Activated T-cell treated with anti-CD3 and anti-CD28 coated beads, Interleukin-2, amount 50 U/mL, for 4 hours (primary cell): Measurements from ENCODE around the gene DPYSL4. TPM values are rescaled to one million over a fixed set of nuclear protein-coding genes. Genes with fewer than 3 reads are reported as not detected.

Experiments used
- ATAC-seq, 2 donors: fragments of 200-7000 bp; cut with Tn5 transposase; one replicate each; pipeline ENCODE4 v1.10.0; 2021
- DNase-seq: peaks from one replicate; pipeline ENCODE4 v3.0.0-alpha.2; 2020
- H3K27me3 Mint-ChIP-seq: one replicate; pipeline ENCODE4 v1.8.0; 2021; ENCODE audit warnings: low read depth, mixed read lengths
- H3K36me3 Mint-ChIP-seq: one replicate; pipeline ENCODE4 v1.8.0; 2022; ENCODE audit warnings: mixed read lengths; ENCODE audit not compliant: insufficient read depth
- H3K4me1 Mint-ChIP-seq: one replicate; pipeline ENCODE4 v1.8.0; 2021; ENCODE audit warnings: low read depth, mixed read lengths
- H3K4me3 Mint-ChIP-seq: one replicate; pipeline ENCODE4 v1.8.0; 2021; ENCODE audit warnings: mild to moderate bottlenecking, moderate library complexity, mixed read lengths
- H3K9me3 Mint-ChIP-seq: one replicate; pipeline ENCODE4 v1.8.0; 2021; ENCODE audit warnings: mixed read lengths
- total RNA-seq, 3 donors: library from RNA; stranded (reverse); gene quantifications; one replicate each; pipeline ENCODE4 v1.2.1, GENCODE V29; 2021

DPYSL4 gene
- total RNA-seq, 3 donors from 2014 or later: 1.6 to 6.3 (median 3.4) TPM

GRCh38 chr10:132254841-132255240, 68.1 kb downstream of the DPYSL4 start:
- no peaks in the 10 kb centered on the region for H3K9me3 Mint-ChIP-seq
- ATAC-seq: no peak
- no peak for DNase-seq
- H3K4me1 Mint-ChIP-seq: peaks cover 2% of the 10 kb centered on the region
- H3K36me3 Mint-ChIP-seq: no peaks in the 10 kb centered on the region
- no peaks in the 10 kb centered on the region for H3K27me3 Mint-ChIP-seq
- H3K4me3 Mint-ChIP-seq: no peak overlapping the region

Other genes starting within 250 kb of the DPYSL4 start
- gene BNIP3, start 205.0 kb upstream of the DPYSL4 start, total RNA-seq: 10 to 100 TPM; 36.5 to 40.5 (median 38.6) TPM
- under 1 TPM; 0.08 to 0.35 (median 0.08) TPM for gene JAKMIP3, start 121.0 kb upstream of the DPYSL4 start, total RNA-seq
- 10 to 100 TPM; 14.8 to 18.0 (median 15.3) TPM for gene STK32C, start 121.0 kb downstream of the DPYSL4 start, total RNA-seq
- gene LRRC27, start 145.2 kb downstream of the DPYSL4 start, total RNA-seq: 1 to 10 TPM in 2 of 3 donors, under 1 TPM in 1; 0.89 to 2.0 (median 1.1) TPM
- gene PWWP2B, start 210.3 kb downstream of the DPYSL4 start, total RNA-seq: 1 to 10 TPM; 3.3 to 4.3 (median 4.1) TPM